ENCODE data around the gene VAC14.

VAC14 gene

GRCh38 chr16:70703041-70703834, 97.7 kb downstream of the VAC14 start:
- no peak for DNase-seq

- no peak for DNase-seq
Observed at GRCh38 chr16:70702624-70703023, 98.3 kb downstream of the VAC14 start.

GRCh38 chr16:70701998-70702397, 99.0 kb downstream of the VAC14 start:
- no peak for DNase-seq

- no peak for DNase-seq
Observed at GRCh38 chr16:70701596-70701995, 99.4 kb downstream of the VAC14 start.

- no peak for DNase-seq
Observed at GRCh38 chr16:70701036-70701435, 99.9 kb downstream of the VAC14 start.

- no peak for DNase-seq
Observed at GRCh38 chr16:70700101-70701020, 100.6 kb downstream of the VAC14 start.

- no peak for DNase-seq
Observed at GRCh38 chr16:70699696-70700095, 101.3 kb downstream of the VAC14 start.

GRCh38 chr16:70698901-70699300, 102.1 kb downstream of the VAC14 start:
- no peak for DNase-seq

GRCh38 chr16:70697594-70698170, 103.3 kb downstream of the VAC14 start:
- no peak for DNase-seq

GRCh38 chr16:70696952-70697593, 103.9 kb downstream of the VAC14 start:
- DNase-seq: no peak

- no peak for DNase-seq
Observed at GRCh38 chr16:70696355-70696754, 104.6 kb downstream of the VAC14 start.

- no peak for DNase-seq
Observed at GRCh38 chr16:70695331-70696070, 105.5 kb downstream of the VAC14 start.

- no peak for DNase-seq
Observed at GRCh38 chr16:70694868-70695218, 106.1 kb downstream of the VAC14 start.

- no peak for DNase-seq
Observed at GRCh38 chr16:70694088-70694867, 106.7 kb downstream of the VAC14 start.

- DNase-seq: no peak
Observed at GRCh38 chr16:70692873-70693671, 107.9 kb downstream of the VAC14 start.

GRCh38 chr16:70692130-70692872, 108.7 kb downstream of the VAC14 start:
- DNase-seq: no peak

GRCh38 chr16:70691223-70692129, 109.5 kb downstream of the VAC14 start:
- DNase-seq: no peak

GRCh38 chr16:70689970-70690891, 110.7 kb downstream of the VAC14 start:
- no peak for DNase-seq
